Central memory CD4-positive, alpha-beta T cell (primary cell): ENCODE data around the gene WDR5.
A peak's percentile ranks its signal among the peaks of the same experiment; 100 is the strongest.
"Not testable (repeated sequence)": the region's sequence is repeated elsewhere in the genome, so short reads cannot be mapped to it uniquely, and the experiment has no call there.

Experiments used
- DNase-seq: peaks from one replicate; pipeline ENCODE4 v3.0.0; 2022
- total RNA-seq, 3 experiments: gene quantifications; one replicate each; lab custom pipeline; 2026; lab: John Stamatoyannopoulos, UW

The WDR5 gene
- total RNA-seq = 35.3 to 125 (median 58.7) reads per million in 3 experiments

DNA sequence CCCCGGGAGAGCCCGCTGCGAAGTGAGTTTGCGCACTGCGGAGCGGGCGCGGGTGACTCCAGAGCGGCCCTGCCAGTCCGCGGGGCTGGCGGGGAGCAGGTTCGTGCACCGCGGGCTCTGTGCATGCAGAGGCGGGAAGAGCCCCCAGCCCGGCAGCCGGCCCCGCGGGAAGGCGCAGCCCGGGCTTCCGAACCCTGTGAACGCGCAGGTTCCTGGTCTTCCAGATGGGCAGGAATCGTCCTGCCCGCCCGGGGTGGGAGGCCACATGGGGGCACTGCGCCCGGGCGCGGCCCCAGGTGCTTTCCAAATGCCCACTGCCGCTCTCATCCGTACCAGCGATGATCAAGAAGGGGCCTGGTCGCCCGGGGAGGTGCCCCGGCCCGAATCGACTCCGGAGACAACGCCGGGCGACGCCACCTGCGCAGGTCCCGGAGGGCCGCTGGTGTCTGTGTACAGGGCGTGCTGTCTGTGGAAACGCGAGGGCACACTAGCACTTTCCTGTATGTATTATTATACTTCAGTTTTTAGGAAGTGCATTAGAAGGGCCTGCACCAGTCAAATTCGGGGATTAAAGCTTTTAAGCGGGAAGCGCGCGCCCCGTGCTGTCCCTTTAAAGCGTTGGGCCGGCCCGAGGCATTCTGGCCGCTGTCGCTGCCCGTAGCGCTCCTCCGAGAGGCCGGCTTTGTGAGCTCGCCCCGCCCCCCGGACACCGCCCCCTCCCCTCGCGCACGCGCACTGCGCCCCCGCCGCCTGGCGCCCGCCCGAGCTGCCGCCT lies at the start of gene WDR5:
Gene WDR5, plus strand, starts transcription at position 740 of the 775 bp plus-strand sequence. CDS start 3,796 bp downstream, outside the sequence.
- DNase-seq = peak; percentile 87

DNA sequence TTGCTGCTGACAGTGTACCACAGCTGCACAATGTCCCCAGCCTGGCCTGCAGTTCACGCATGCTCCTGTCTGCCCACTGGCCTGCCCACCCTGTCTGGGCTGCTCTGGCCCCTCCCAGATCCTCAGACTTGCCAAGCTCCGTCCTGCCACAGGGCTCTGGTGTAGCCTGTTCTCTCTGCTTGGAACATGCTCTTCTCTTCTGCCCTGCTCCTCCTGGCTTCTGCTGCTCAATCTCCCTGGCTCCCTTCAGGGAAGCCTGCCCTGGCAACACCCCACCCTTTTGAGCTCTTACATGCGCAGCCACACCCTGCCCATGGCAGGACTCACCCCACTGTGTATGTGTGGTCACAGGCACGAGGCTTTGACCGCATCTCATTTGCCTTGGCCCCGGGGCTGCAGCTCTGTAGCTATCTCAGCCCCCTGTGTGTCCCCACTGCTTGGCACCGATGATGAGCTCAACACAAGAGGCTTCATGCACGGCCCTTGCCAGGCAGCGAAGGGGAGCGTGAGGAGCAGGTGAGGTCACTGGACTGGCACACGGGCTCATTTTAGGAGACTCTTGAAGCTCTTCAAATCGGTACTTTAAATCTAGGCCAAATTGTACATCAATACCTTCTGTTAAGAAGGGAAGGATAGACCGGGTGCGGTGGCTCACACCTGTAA lies 47.7 kb upstream of the WDR5 start:
- DNase-seq = no peak

GRCh38 chr9:134089972-134090371 lies 45.9 kb upstream of the WDR5 start:
- no peak for DNase-seq

DNA sequence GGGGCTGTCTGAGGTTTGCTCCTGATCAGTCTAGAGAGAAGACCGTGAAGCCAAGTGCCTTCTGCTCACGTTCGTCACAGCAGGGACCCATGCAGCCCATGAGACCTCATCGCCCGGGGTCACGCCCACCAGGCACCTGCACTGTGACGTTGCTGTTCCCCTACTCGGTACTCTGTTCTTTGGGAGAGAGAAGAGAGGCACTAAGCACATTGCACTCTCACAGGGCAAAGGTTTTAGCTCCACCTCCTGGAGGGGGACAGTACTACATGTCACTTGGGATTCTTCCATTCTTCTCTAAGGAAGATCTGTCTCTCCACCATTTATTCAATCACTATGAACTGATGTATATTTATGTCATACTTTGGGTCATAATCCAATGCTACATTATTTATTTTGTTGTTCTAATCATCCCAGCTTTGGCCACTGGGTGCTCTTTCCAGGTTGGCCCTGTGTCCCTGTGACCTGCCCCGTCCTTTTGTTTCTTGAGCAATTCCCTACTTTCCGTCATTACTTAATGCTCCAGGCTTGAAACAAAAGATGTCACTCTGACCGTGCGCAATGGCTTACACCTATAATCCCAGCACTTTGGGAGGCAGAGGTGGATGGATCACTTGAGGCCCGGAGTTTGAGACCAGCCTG lies 36.6 kb upstream of the WDR5 start:
- DNase-seq = peak; percentile 51

GRCh38 chr9:134100040-134100439 lies 35.8 kb upstream of the WDR5 start:
- DNase-seq = no peak

- not testable (repeated sequence) for DNase-seq
These were observed 34.7 kb upstream of the WDR5 start for GRCh38 chr9:134101133-134101532.

DNA sequence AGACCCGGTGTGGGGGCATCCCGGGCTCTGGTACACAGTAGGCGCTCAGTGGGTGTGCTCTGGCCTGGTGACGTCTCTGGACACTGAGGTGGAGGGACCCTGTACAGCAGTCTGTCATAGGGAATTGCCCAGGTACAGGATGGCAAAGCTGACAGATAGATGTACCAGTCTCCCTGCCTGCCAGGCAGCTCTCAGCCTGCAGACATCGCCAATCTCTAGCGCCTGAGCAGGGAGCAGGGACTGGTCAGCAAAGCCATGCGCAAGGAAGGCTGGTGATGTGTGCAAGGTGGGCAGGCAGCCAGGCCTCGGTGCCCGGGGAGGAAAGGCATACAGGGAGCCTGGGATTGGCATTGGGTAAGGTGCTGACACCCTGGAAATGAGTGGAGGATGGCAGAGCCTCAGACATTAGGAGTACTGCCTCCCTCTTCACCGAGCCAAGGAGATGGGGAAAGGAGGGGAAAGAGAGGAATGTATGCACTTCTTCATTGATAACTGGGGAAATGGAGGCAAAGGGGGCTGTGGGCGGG lies 34.2 kb upstream of the WDR5 start:
- no peak for DNase-seq

DNA sequence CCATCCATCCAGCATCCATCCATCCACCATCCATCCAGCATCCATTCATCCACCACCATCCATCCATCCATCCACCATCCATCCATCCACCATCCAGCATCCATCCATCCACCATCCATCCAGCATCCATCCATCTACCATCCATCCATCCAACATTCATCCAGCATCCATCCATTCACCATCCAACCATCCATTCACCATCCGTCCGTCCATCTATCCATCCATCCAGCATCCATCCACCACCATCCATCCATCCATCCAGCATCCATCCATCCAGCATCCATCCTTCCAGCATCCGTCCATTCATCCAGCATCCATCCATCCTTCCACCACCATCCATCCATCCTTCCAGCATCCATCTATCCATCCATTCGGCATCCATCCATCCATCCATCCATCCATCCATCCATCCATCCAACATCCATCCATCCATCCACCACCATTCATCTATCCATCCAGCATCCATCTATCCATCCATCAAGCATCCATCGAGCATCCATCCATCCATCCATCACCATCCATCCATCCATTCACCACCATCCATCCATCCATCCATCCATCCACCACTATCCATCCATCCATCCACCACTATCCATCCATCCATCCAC lies 32.4 kb upstream of the WDR5 start:
- no peak for DNase-seq

DNA sequence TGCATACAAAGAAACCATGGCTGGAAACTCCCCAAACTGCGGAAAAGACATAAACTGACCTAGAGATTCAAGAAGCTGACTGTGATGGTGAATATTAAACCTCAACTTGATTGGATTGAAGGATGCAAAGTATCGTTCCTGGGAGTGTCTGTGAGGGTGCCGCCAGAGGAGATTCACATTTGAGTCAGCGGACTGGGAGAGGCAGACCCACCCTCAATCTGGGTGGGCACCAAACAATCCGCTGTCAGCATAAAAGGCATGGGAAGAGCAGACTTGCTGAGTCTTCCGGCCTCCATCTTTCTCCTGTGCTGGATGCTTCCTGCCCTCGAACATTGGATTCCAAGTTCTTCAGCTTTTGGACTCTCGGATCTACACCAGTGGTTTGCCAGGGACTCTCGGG lies 24.8 kb upstream of the WDR5 start:
- DNase-seq = no peak

GRCh38 chr9:134112561-134112960 lies 23.3 kb upstream of the WDR5 start:
- no peak for DNase-seq

GRCh38 chr9:134118972-134119371 lies 16.9 kb upstream of the WDR5 start:
- not testable (repeated sequence) for DNase-seq

GRCh38 chr9:134123764-134124128 lies 12.1 kb upstream of the WDR5 start:
- no peak for DNase-seq

DNA sequence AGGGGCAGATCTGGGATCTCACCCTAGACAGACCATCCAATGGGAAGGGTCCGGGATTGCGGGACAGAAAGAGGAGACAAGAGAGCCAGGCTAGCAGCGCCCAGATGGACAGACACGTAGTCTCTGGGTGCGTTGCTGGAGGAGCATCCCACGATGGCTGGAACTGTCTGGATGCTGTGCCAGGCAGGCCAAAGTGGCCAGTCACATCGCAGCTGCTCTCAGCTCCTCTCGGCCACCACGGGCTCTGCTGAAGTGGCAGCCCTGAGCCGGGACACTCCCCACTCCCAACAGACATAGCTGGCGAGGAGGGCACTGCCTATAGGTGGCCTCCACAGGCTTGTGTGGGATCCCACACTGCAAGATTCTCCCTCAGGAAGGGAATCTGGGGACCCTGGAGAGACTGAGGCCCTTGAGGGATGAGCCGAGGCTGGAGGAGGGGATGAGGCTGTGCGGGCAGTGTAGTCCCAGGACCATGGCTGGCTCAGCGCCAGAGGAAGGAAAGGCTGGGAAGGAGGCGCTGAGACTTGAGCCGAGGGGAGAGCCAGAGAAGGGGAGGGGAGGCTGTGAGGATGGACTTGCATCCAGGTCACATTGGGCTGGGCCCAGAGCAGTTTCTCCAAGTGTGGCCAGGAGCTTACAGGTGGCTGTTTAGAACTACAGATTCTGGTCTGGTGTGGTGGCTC lies 10.3 kb upstream of the WDR5 start:
- no peak for DNase-seq

DNA sequence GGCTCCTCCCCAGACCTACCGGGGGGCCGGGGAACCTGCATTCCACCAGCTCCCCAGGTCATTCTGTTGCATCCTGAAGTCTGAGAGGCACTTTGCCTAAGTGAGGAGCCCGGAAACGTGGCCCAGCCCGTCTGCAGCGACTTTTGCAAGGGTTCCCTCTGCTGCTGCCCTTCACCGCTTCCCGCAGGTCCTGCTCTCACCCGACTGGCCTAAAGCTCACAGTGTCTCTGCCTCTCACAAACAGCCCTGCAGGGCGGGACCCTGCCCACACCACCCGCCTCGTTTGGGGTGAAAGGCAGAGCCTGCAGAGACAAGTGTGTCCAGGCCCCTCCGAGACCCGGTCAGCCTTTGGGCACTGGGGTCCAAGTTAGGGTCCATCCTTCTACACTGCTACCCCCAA lies 9.5 kb upstream of the WDR5 start:
- no peak for DNase-seq

DNA sequence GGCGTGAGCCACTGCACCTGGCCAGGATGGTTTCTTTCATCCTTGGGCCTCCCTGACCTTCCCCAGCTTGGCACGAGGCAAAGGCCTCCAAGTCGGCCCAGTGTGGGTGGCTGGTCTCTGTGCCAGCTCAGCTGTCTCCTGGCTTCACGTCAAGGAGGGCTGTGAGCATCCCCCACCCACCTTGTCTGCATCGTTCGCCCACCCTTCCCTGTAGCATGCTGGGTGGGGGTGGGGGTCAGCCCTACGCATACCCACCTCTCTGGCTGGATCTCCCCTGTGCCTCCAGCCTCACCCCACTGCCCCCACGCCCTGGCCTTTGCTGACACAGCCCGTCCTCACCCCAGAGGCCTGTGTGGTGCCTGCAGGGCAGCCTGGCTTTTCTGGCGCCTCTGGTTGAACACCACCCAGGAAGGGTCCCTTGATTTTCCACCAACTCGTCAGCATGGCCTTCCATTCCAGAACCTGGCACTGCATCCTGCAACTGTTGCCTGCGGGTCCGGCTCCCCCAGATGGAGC lies 8.8 kb upstream of the WDR5 start:
- DNase-seq = no peak

GRCh38 chr9:134127616-134128015 lies 8.3 kb upstream of the WDR5 start:
- no peak for DNase-seq

DNA sequence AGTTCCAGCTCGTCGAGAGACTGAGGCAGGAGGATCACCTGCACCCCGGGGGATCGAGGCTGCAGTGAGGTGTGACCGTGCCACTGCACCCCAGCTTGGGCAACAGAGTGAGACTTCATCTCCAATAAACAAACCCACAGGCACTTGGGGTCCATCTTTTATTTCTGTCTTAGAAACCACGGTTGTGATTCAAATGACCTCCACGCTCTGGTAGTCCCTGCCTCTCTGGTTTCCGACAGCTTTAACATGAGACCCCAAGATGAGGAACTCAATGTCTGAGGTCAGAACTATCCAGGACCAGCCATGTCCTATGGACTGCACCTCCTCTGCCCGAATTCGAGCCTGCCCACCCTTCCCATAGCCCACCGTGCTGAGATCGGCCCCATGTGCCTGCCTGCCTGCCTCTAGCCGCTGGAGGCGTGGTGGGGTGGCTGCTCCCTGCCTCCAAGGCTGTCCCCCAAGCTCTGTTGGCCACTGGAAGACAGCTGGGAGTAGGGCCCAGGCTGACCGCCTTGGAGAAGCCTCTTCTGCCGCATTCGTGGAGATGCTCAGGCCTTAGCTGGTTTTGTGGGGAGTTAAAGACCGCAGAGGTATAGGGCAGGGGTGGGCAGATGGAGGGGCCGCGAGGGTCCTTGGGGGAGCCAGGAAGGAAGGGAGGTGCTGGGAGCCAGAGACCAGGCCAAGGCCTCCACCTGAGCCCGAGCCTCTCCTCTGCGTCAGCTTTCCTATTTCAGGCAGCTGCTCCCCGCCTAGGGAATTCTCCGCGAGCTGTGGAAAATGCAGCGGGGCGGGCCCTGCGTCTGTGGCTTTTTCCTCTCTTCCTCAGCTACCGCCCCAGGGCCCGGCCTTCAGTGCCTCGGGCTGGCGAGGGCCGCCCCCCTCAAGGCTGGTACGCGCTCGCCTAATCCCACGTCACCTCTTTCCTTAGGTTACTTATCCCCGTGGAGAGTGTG lies 6.9 kb upstream of the WDR5 start:
- no peak for DNase-seq

- no peak for DNase-seq
These were observed 5.1 kb upstream of the WDR5 start for GRCh38 chr9:134130503-134131375.

- no peak for DNase-seq
These were observed 4.2 kb upstream of the WDR5 start for GRCh38 chr9:134131471-134132207.
